GM10266 (cell line): ENCODE results near the gene P3H2.

ENCODE experiments used
- DNase-seq: peaks from one replicate; pipeline ENCODE4 v3.0.0; 2012; ENCODE audit errors: extremely low spot score
- CTCF ChIP-seq: IDR thresholded peaks from 2 replicates; pipeline ENCODE4 v1.5.1; 2012; ENCODE audit warnings: mild to moderate bottlenecking, low read depth; ENCODE audit not compliant: control insufficient read depth, insufficient read depth; ENCODE audit errors: missing control alignments

P3H2 gene

GRCh38 chr3:190053919-190054672 is 66.6 kb downstream of the P3H2 start:
- no peak for TF ChIP-seq CTCF
- no peak for DNase-seq

GRCh38 chr3:190051641-190052040 is 69.1 kb downstream of the P3H2 start:
- no peak for TF ChIP-seq CTCF
- no peak for DNase-seq

- no peak for TF ChIP-seq CTCF
- DNase-seq: no peak
Observed at GRCh38 chr3:190048932-190049441, 71.7 kb downstream of the P3H2 start.

- no peak for DNase-seq
- no peak for TF ChIP-seq CTCF
Observed at GRCh38 chr3:190044974-190045373, 75.7 kb downstream of the P3H2 start.

- no peak for TF ChIP-seq CTCF
- no peak for DNase-seq
Observed at GRCh38 chr3:190044142-190044541, 76.6 kb downstream of the P3H2 start.

GRCh38 chr3:190043741-190044140 is 77.0 kb downstream of the P3H2 start:
- no peak for DNase-seq
- no peak for TF ChIP-seq CTCF

GRCh38 chr3:190042558-190042957 is 78.1 kb downstream of the P3H2 start:
- TF ChIP-seq CTCF: no peak

More at GRCh38 chr3:190042558-190042957, 78.1 kb downstream of the P3H2 start:
- DNase-seq: no peak
